GM12878 (cell line): ENCODE measurements around the gene TAB2.

Experiments used
- BACH1 ChIP-seq: fragments of 450-650 bp; IDR thresholded peaks from 2 replicates; pipeline ENCODE4 v1.6.1; 2017; ENCODE audit warnings: mild to moderate bottlenecking, borderline replicate concordance
- CEBPB ChIP-seq, 2 experiments: fragments of 150-350 bp in 1 of 2; IDR thresholded peaks; 2 replicates each; pipeline ENCODE4 v1.6.1; 2012 to 2014; ENCODE audit warnings: low read depth in 2 of 2, low read length in 2 of 2, borderline replicate concordance in 1 of 2, inconsistent platforms in 1 of 2
- CTCF ChIP-seq, 3 experiments: IDR thresholded peaks in 2 of 3; conservative IDR thresholded peaks in 1 of 3; 2 replicates each; pipeline ENCODE4 v1.5.1; 2011; ENCODE audit warnings: low read depth in 3 of 3, low read length in 3 of 3, mild to moderate bottlenecking in 3 of 3, control low read depth in 2 of 3, moderate library complexity in 2 of 3, inconsistent platforms in 1 of 3, mixed read lengths in 1 of 3; ENCODE audit not compliant: control insufficient read depth in 2 of 3, insufficient read depth in 1 of 3; ENCODE audit errors: extremely low read depth in 1 of 3
- FOS ChIP-seq: IDR thresholded peaks from 3 replicates; pipeline ENCODE4 v1.6.1; 2011; ENCODE audit warnings: borderline replicate concordance; ENCODE audit not compliant: insufficient read length; ENCODE audit errors: extremely low read depth
- MAX ChIP-seq: IDR thresholded peaks from 2 replicates; pipeline ENCODE4 v1.6.1; 2012; ENCODE audit warnings: low read depth, low read length, improper control_type of control experiment
- PRDM15 ChIP-seq: fragments of 450-650 bp; formaldehyde crosslinking; IDR thresholded peaks from 2 replicates; pipeline ENCODE4 v1.4.0; 2020; ENCODE audit warnings: mild to moderate bottlenecking, moderate library complexity

- TF ChIP-seq FOS (no peak), CTCF (IDR thresholded peaks at IDR 0.05 in 2 of 3, conservative IDR thresholded peaks at IDR 0.05 in 1 of 3; ENCODE audit: control insufficient read depth in 2 of 3, extremely low read depth in 1 of 3, insufficient read depth in 1 of 3, low read depth in 3 of 3, low read length in 3 of 3) (no peak), MAX (no peak), CEBPB (IDR thresholded peaks at IDR 0.05; ENCODE audit: borderline replicate concordance in 1 of 2, low read depth in 2 of 2, low read length in 2 of 2) (no peak), BACH1 (no peak), PRDM15 (CRISPR knock-in tag) (no peak)
These were observed 122.1 kb downstream of the TAB2 start for GRCh38 chr6:149439626-149440025.
